ENCODE data around the gene KMT2B. TPM values are rescaled to one million over a fixed set of nuclear protein-coding genes. Genes with fewer than 3 reads are reported as not detected.
"Not testable (repeated sequence)": the region's sequence is repeated elsewhere in the genome, so short reads cannot be mapped to it uniquely, and the experiment has no call there.

Gene KMT2B
- total and polyA plus RNA-seq, 2 experiments from 2014 or later = 15.8 to 49.8 TPM

GRCh38 chr19:35691106-35691505 is 26.7 kb upstream of the KMT2B start:
- not testable (repeated sequence) for H3K4me1 Mint-ChIP-seq; H3K27me3 Mint-ChIP-seq (ENCODE audit: insufficient read depth, low read depth, poor library complexity)

GRCh38 chr19:35692010-35692409 is 25.8 kb upstream of the KMT2B start:
- Histone ChIP-seq H3K4me1 (ENCODE audit: insufficient read depth) (no peaks in the 10 kb centered on the region; the same call in 1 of the 2 replicates), H2AFZ (no peak overlapping the region), H3K79me2 (replicated peaks; ENCODE audit: insufficient read depth) (no peaks in the 10 kb centered on the region), H4K20me1 (replicated peaks; ENCODE audit: insufficient read depth) (no peaks in the 10 kb centered on the region), H3K27ac (ENCODE audit: low read depth) (no peak overlapping the region), H3K9me2 (ENCODE audit: insufficient read depth) (no peaks in the 10 kb centered on the region), H3F3A (replicated peaks; ENCODE audit: low read depth) (0 out of 2 replicates have a peak, but pooled peaks cover 2% of the 10 kb centered on the region), H3K36me3 (ENCODE audit: insufficient read depth) (no peaks in the 10 kb centered on the region), H3K4me2 (no peak overlapping the region), H3K4me3 (no peak overlapping the region), H3K27me3 (ENCODE audit: insufficient read depth) (no peaks in the 10 kb centered on the region)
- no peaks in the 10 kb centered on the region for H3K36me3 Mint-ChIP-seq (ENCODE audit: low read depth)
- H3K4me1 Mint-ChIP-seq = peaks cover 5% of the 10 kb centered on the region; the same call in 2 of the 3 replicates
- no peak overlapping the region for H3K27ac Mint-ChIP-seq
- H3K9me3 Mint-ChIP-seq = peaks cover 3% of the 10 kb centered on the region; the same call in 1 of the 3 replicates
- ATAC-seq (no peak), DNase-seq (ENCODE audit: low spot score) (no peak)
- H3K27me3 Mint-ChIP-seq (ENCODE audit: insufficient read depth, low read depth, poor library complexity) = no peaks in the 10 kb centered on the region
- H3K4me3 Mint-ChIP-seq = no peak overlapping the region
- TF ChIP-seq JUNB (IDR thresholded peaks at IDR 0.05; ENCODE audit: unreplicated experiment) (no peak), STAT1 (IDR thresholded peaks at IDR 0.05; ENCODE audit: unreplicated experiment) (no peak), EZH2phosphoT487 (IDR thresholded peaks at IDR 0.05; ENCODE audit: unreplicated experiment) (no peak), POLR2AphosphoS5 (IDR thresholded peaks at IDR 0.05; ENCODE audit: low read depth) (no peak), ETS1 (IDR thresholded peaks at IDR 0.05) (no peak), CTCF (conservative IDR thresholded peaks at IDR 0.05; ENCODE audit: low read depth in 2 of 2) (peak in 1 of 2 experiments; percentile 47; a peak in 2 of 4 replicates)

More at GRCh38 chr19:35691106-35691505, 26.7 kb upstream of the KMT2B start:
- not testable (repeated sequence) for ATAC-seq; H3F3A ChIP-seq (replicated peaks; ENCODE audit: low read depth); H3K4me3 Mint-ChIP-seq; H3K79me2 ChIP-seq (replicated peaks; ENCODE audit: insufficient read depth); H3K9me3 Mint-ChIP-seq; H3K9me2 ChIP-seq (ENCODE audit: insufficient read depth); H3K27ac ChIP-seq (ENCODE audit: low read depth); H3K4me3 ChIP-seq; H3K36me3 ChIP-seq (ENCODE audit: insufficient read depth); H4K20me1 ChIP-seq (replicated peaks; ENCODE audit: insufficient read depth); H3K4me1 ChIP-seq (ENCODE audit: insufficient read depth); H3K4me2 ChIP-seq; H3K36me3 Mint-ChIP-seq (ENCODE audit: low read depth); H3K27ac Mint-ChIP-seq; H3K27me3 ChIP-seq (ENCODE audit: insufficient read depth); DNase-seq (ENCODE audit: low spot score)
- H2AFZ ChIP-seq = 0 out of 2 replicates have a peak overlapping the region, but pooled peaks have one; percentile 47

- Histone ChIP-seq H4K20me1 (replicated peaks; ENCODE audit: insufficient read depth) (no peaks in the 10 kb centered on the region), H3F3A (replicated peaks; ENCODE audit: low read depth) (0 out of 2 replicates have a peak, but pooled peaks cover 2% of the 10 kb centered on the region), H3K4me3 (no peak overlapping the region), H3K4me2 (0 out of 2 replicates have a peak overlapping the region, but pooled peaks have one; percentile 48), H3K36me3 (ENCODE audit: insufficient read depth) (no peaks in the 10 kb centered on the region), H3K27me3 (ENCODE audit: insufficient read depth) (no peaks in the 10 kb centered on the region), H3K27ac (ENCODE audit: low read depth) (no peak overlapping the region), H3K4me1 (ENCODE audit: insufficient read depth) (no peaks in the 10 kb centered on the region; the same call in 1 of the 2 replicates), H2AFZ (peak overlapping the region; percentile 9; the same call in 1 of the 2 replicates), H3K79me2 (replicated peaks; ENCODE audit: insufficient read depth) (no peaks in the 10 kb centered on the region), H3K9me2 (ENCODE audit: insufficient read depth) (no peaks in the 10 kb centered on the region)
- Mint-ChIP-seq H3K27me3 (ENCODE audit: insufficient read depth, low read depth, poor library complexity) (no peaks in the 10 kb centered on the region), H3K36me3 (ENCODE audit: low read depth) (no peaks in the 10 kb centered on the region), H3K27ac (no peak overlapping the region), H3K4me1 (peaks cover 5% of the 10 kb centered on the region; the same call in 2 of the 3 replicates), H3K9me3 (peaks cover 3% of the 10 kb centered on the region; the same call in 1 of the 3 replicates), H3K4me3 (no peak overlapping the region)
- ATAC-seq (peak; percentile 74), DNase-seq (ENCODE audit: low spot score) (no peak)
- no peak for TF ChIP-seq ETS1 (IDR thresholded peaks at IDR 0.05)
- no peak for TF ChIP-seq EZH2 (IDR thresholded peaks at IDR 0.05; ENCODE audit: low read depth, unreplicated experiment)
Measured at GRCh38 chr19:35693422-35693821, 24.4 kb upstream of the KMT2B start.
